GM23338 (cell line): ENCODE data around the gene ITIH5. TPM values are rescaled to one million over a fixed set of nuclear protein-coding genes. Genes with fewer than 3 reads are reported as not detected.
"Not testable (repeated sequence)": the region's sequence is repeated elsewhere in the genome, so short reads cannot be mapped to it uniquely, and the experiment has no call there.

Experiments used
- ATAC-seq: fragments of 200-7000 bp; cut with Tn5 transposase; 3 replicates; pipeline ENCODE4 v1.9.1; 2020
- DNase-seq: peaks from one replicate; pipeline ENCODE4 v3.0.0-alpha.2; 2015; ENCODE audit warnings: low spot score
- H2AFZ ChIP-seq: fragments of 200-600 bp; sonication (generic); 2 replicates; pipeline ENCODE4 v1.8.0; 2016; ENCODE audit warnings: antibody characterized with exemption, mild to moderate bottlenecking, moderate library complexity
- H3F3A ChIP-seq: fragments of 200-600 bp; sonication (generic); replicated peaks from 2 replicates; pipeline ENCODE4 v1.8.0; 2017; ENCODE audit warnings: antibody characterized with exemption, mixed run types, low read depth
- H3K27ac ChIP-seq: fragments of 200-600 bp; sonication (generic); 2 replicates; pipeline ENCODE4 v1.6.1; 2016; ENCODE audit warnings: low read depth
- H3K27me3 ChIP-seq: fragments of 200-600 bp; sonication (generic); 2 replicates; pipeline ENCODE4 v1.8.0; 2016; ENCODE audit warnings: mild to moderate bottlenecking, mixed run types, moderate library complexity; ENCODE audit not compliant: insufficient read depth
- H3K36me3 ChIP-seq: fragments of 200-600 bp; sonication (generic); 2 replicates; pipeline ENCODE4 v1.8.0; 2016; ENCODE audit warnings: mild to moderate bottlenecking; ENCODE audit not compliant: insufficient read depth
- H3K4me1 ChIP-seq: fragments of 200-600 bp; sonication (generic); 2 replicates; pipeline ENCODE4 v1.8.0; 2016; ENCODE audit warnings: mild to moderate bottlenecking, moderate library complexity; ENCODE audit not compliant: insufficient read depth
- H3K4me2 ChIP-seq: fragments of 200-600 bp; sonication (generic); 2 replicates; pipeline ENCODE4 v1.7.1; 2017; ENCODE audit warnings: mixed run types
- H3K4me3 ChIP-seq: fragments of 200-600 bp; sonication (generic); 2 replicates; pipeline ENCODE4 v1.6.1; 2016; ENCODE audit warnings: mixed run types
- H3K79me2 ChIP-seq: fragments of 200-600 bp; sonication (generic); replicated peaks from 2 replicates; pipeline ENCODE4 v1.8.0; 2017; ENCODE audit warnings: mild to moderate bottlenecking; ENCODE audit not compliant: insufficient read depth
- H3K9me2 ChIP-seq: fragments of 200-600 bp; sonication (generic); 2 replicates; pipeline ENCODE4 v1.8.0; 2017; ENCODE audit not compliant: insufficient read depth
- H4K20me1 ChIP-seq: fragments of 200-600 bp; sonication (generic); replicated peaks from 2 replicates; pipeline ENCODE4 v1.8.0; 2017; ENCODE audit warnings: mild to moderate bottlenecking; ENCODE audit not compliant: insufficient read depth
- H3K27ac Mint-ChIP-seq: 2 replicates; pipeline ENCODE4 v1.8.0; 2020; ENCODE audit warnings: inconsistent platforms, mild to moderate bottlenecking, moderate library complexity, mixed read lengths
- H3K27me3 Mint-ChIP-seq: 3 replicates; pipeline ENCODE4 v1.8.0; 2022; ENCODE audit warnings: low read depth, mild to moderate bottlenecking, moderate library complexity, mixed read lengths, inconsistent platforms; ENCODE audit not compliant: insufficient read depth, poor library complexity
- H3K36me3 Mint-ChIP-seq: 3 replicates; pipeline ENCODE4 v1.8.0; 2021; ENCODE audit warnings: low read depth, mild to moderate bottlenecking, inconsistent platforms, moderate library complexity, mixed read lengths
- H3K4me1 Mint-ChIP-seq: 3 replicates; pipeline ENCODE4 v1.8.0; 2020; ENCODE audit warnings: mild to moderate bottlenecking, inconsistent platforms, mixed read lengths
- H3K4me3 Mint-ChIP-seq: 3 replicates; pipeline ENCODE4 v1.8.0; 2021; ENCODE audit warnings: moderate library complexity, mild to moderate bottlenecking, inconsistent platforms, mixed read lengths
- H3K9me3 Mint-ChIP-seq: 3 replicates; pipeline ENCODE4 v1.8.0; 2020; ENCODE audit warnings: moderate library complexity, mild to moderate bottlenecking, inconsistent platforms, mixed read lengths
- EZH2 ChIP-seq: fragments of 200-600 bp; sonication (generic); IDR thresholded peaks from one replicate; pipeline ENCODE4 v1.8.0; 2017; ENCODE audit warnings: antibody characterized with exemption, mild to moderate bottlenecking, low read depth; ENCODE audit not compliant: unreplicated experiment
- EZH2phosphoT487 ChIP-seq: fragments of 200-600 bp; sonication (generic); IDR thresholded peaks from one replicate; pipeline ENCODE4 v1.8.1; 2018; ENCODE audit warnings: antibody characterized with exemption; ENCODE audit not compliant: unreplicated experiment
- JUNB ChIP-seq: IDR thresholded peaks from one replicate; pipeline ENCODE4 v1.6.1; 2016; ENCODE audit warnings: antibody characterized with exemption; ENCODE audit not compliant: unreplicated experiment
- NANOG ChIP-seq: IDR thresholded peaks from 2 replicates; pipeline ENCODE4 v1.6.1; 2016; ENCODE audit warnings: antibody characterized with exemption, borderline replicate concordance
- POLR2AphosphoS5 ChIP-seq: IDR thresholded peaks from 2 replicates; pipeline ENCODE4 v1.6.1; 2016; ENCODE audit warnings: antibody characterized with exemption, low read depth
- STAT1 ChIP-seq: IDR thresholded peaks from one replicate; pipeline ENCODE4 v1.6.1; 2016; ENCODE audit warnings: antibody characterized with exemption; ENCODE audit not compliant: unreplicated experiment
- ZNF114 ChIP-seq: fragments of 250-450 bp; sonication (Bioruptor Pico); IDR thresholded peaks from 2 replicates; pipeline ENCODE4 v1.5.0; 2020; ENCODE audit warnings: mild to moderate bottlenecking, moderate library complexity
- ZNF331 ChIP-seq: fragments of 250-450 bp; sonication (Bioruptor Pico); IDR thresholded peaks from 2 replicates; pipeline ENCODE4 v1.5.0; 2020; ENCODE audit warnings: low read depth, mild to moderate bottlenecking, moderate library complexity
- polyA plus RNA-seq: library from polyadenylated mRNA; unstranded; fragments of >200 nt; fragmentation: Nextera tagmentation; extraction: Ambion mirVana; gene quantifications from 2 replicates; pipeline ENCODE4 v1.2.1, GENCODE V29; 2016
- total RNA-seq: library from RNA; depleted of rRNA; stranded (reverse); fragments of >200 nt; shearing (Covaris generic); gene quantifications from 2 replicates; pipeline ENCODE4 v1.2.3, GENCODE V29; 2014
- TF ChIP-seq, protein P1 (sequence below): fragments of 250-450 bp; sonication (Bioruptor Pico); IDR thresholded peaks from 2 replicates; pipeline ENCODE4 v1.5.0; 2020; ENCODE audit warnings: mild to moderate bottlenecking, moderate library complexity
- TF ChIP-seq, protein P2 (sequence below): IDR thresholded peaks from one replicate; pipeline ENCODE4 v1.6.1; 2018; ENCODE audit warnings: antibody characterized with exemption; ENCODE audit not compliant: unreplicated experiment

ITIH5 gene
- total and polyA plus RNA-seq, 2 experiments from 2014 or later = 0.99 to 2.2 TPM

- no peak for TF ChIP-seq NANOG
- TF ChIP-seq EZH2 = no peak
- TF ChIP-seq EZH2phosphoT487 = no peak
These were observed 9.2 kb downstream of the ITIH5 start (continued) for GRCh38 chr10:7657552-7657951.

GRCh38 chr10:7657079-7657478 is 9.7 kb downstream of the ITIH5 start:
- H3K79me2 ChIP-seq, H3K36me3 ChIP-seq, H4K20me1 ChIP-seq, H3K4me1 Mint-ChIP-seq, H3K4me2 ChIP-seq, H3K4me1 ChIP-seq, H3K27me3 ChIP-seq, H3K36me3 Mint-ChIP-seq, H2AFZ ChIP-seq, H3K9me2 ChIP-seq, H3K4me3 ChIP-seq, ATAC-seq, H3K9me3 Mint-ChIP-seq, H3K27me3 Mint-ChIP-seq, H3K27ac ChIP-seq, DNase-seq, H3F3A ChIP-seq, H3K27ac Mint-ChIP-seq, H3K4me3 Mint-ChIP-seq: not testable (repeated sequence)

- Histone ChIP-seq H3K4me1 (no peaks in the 10 kb centered on the region), H3K9me2 (no peaks in the 10 kb centered on the region; the same call in none of the 2 replicates), H3K27ac (no peak overlapping the region), H3K4me3 (no peak overlapping the region), H3F3A (no peaks in the 10 kb centered on the region), H2AFZ (no peak overlapping the region), H3K4me2 (no peak overlapping the region), H3K27me3 (no peaks in the 10 kb centered on the region), H3K36me3 (no peaks in the 10 kb centered on the region), H4K20me1 (no peaks in the 10 kb centered on the region), H3K79me2 (no peaks in the 10 kb centered on the region)
- H3K36me3 Mint-ChIP-seq = no peaks in the 10 kb centered on the region
- ATAC-seq (no peak), DNase-seq (no peak)
- H3K27ac Mint-ChIP-seq = no peak overlapping the region
- no peak overlapping the region for H3K4me3 Mint-ChIP-seq
- H3K9me3 Mint-ChIP-seq = no peaks in the 10 kb centered on the region; the same call in 2 of the 3 replicates
- no peaks in the 10 kb centered on the region for H3K27me3 Mint-ChIP-seq
- no peaks in the 10 kb centered on the region for H3K4me1 Mint-ChIP-seq
- TF ChIP-seq EZH2phosphoT487 (no peak), ZNF114 (no peak), POLR2AphosphoS5 (no peak), JUNB (no peak), ZNF331 (CRISPR knock-in tag) (no peak), STAT1 (no peak)
- TF ChIP-seq, protein P1, sequence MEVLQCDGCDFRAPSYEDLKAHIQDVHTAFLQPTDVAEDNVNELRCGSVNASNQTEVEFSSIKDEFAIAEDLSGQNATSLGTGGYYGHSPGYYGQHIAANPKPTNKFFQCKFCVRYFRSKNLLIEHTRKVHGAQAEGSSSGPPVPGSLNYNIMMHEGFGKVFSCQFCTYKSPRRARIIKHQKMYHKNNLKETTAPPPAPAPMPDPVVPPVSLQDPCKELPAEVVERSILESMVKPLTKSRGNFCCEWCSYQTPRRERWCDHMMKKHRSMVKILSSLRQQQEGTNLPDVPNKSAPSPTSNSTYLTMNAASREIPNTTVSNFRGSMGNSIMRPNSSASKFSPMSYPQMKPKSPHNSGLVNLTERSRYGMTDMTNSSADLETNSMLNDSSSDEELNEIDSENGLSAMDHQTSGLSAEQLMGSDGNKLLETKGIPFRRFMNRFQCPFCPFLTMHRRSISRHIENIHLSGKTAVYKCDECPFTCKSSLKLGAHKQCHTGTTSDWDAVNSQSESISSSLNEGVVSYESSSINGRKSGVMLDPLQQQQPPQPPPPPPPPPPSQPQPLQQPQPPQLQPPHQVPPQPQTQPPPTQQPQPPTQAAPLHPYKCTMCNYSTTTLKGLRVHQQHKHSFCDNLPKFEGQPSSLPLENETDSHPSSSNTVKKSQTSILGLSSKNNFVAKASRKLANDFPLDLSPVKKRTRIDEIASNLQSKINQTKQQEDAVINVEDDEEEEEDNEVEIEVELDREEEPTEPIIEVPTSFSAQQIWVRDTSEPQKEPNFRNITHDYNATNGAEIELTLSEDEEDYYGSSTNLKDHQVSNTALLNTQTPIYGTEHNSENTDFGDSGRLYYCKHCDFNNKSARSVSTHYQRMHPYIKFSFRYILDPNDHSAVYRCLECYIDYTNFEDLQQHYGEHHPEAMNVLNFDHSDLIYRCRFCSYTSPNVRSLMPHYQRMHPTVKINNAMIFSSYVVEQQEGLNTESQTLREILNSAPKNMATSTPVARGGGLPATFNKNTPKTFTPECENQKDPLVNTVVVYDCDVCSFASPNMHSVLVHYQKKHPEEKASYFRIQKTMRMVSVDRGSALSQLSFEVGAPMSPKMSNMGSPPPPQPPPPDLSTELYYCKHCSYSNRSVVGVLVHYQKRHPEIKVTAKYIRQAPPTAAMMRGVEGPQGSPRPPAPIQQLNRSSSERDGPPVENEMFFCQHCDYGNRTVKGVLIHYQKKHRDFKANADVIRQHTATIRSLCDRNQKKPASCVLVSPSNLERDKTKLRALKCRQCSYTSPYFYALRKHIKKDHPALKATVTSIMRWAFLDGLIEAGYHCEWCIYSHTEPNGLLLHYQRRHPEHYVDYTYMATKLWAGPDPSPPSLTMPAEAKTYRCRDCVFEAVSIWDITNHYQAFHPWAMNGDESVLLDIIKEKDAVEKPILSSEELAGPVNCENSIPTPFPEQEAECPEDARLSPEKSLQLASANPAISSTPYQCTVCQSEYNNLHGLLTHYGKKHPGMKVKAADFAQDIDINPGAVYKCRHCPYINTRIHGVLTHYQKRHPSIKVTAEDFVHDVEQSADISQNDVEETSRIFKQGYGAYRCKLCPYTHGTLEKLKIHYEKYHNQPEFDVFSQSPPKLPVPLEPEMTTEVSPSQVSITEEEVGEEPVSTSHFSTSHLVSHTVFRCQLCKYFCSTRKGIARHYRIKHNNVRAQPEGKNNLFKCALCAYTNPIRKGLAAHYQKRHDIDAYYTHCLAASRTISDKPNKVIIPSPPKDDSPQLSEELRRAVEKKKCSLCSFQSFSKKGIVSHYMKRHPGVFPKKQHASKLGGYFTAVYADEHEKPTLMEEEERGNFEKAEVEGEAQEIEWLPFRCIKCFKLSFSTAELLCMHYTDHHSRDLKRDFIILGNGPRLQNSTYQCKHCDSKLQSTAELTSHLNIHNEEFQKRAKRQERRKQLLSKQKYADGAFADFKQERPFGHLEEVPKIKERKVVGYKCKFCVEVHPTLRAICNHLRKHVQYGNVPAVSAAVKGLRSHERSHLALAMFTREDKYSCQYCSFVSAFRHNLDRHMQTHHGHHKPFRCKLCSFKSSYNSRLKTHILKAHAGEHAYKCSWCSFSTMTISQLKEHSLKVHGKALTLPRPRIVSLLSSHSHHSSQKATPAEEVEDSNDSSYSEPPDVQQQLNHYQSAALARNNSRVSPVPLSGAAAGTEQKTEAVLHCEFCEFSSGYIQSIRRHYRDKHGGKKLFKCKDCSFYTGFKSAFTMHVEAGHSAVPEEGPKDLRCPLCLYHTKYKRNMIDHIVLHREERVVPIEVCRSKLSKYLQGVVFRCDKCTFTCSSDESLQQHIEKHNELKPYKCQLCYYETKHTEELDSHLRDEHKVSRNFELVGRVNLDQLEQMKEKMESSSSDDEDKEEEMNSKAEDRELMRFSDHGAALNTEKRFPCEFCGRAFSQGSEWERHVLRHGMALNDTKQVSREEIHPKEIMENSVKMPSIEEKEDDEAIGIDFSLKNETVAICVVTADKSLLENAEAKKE (CRISPR knock-in tag) = no peak
- TF ChIP-seq, protein P2, sequence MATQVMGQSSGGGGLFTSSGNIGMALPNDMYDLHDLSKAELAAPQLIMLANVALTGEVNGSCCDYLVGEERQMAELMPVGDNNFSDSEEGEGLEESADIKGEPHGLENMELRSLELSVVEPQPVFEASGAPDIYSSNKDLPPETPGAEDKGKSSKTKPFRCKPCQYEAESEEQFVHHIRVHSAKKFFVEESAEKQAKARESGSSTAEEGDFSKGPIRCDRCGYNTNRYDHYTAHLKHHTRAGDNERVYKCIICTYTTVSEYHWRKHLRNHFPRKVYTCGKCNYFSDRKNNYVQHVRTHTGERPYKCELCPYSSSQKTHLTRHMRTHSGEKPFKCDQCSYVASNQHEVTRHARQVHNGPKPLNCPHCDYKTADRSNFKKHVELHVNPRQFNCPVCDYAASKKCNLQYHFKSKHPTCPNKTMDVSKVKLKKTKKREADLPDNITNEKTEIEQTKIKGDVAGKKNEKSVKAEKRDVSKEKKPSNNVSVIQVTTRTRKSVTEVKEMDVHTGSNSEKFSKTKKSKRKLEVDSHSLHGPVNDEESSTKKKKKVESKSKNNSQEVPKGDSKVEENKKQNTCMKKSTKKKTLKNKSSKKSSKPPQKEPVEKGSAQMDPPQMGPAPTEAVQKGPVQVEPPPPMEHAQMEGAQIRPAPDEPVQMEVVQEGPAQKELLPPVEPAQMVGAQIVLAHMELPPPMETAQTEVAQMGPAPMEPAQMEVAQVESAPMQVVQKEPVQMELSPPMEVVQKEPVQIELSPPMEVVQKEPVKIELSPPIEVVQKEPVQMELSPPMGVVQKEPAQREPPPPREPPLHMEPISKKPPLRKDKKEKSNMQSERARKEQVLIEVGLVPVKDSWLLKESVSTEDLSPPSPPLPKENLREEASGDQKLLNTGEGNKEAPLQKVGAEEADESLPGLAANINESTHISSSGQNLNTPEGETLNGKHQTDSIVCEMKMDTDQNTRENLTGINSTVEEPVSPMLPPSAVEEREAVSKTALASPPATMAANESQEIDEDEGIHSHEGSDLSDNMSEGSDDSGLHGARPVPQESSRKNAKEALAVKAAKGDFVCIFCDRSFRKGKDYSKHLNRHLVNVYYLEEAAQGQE = no peak
These were observed 14.8 kb downstream of the ITIH5 start for GRCh38 chr10:7651853-7652470.
